ENCODE measurements around the gene OBSL1.
A peak's percentile ranks its signal among the peaks of the same experiment; 100 is the strongest.

OBSL1 gene

DNA sequence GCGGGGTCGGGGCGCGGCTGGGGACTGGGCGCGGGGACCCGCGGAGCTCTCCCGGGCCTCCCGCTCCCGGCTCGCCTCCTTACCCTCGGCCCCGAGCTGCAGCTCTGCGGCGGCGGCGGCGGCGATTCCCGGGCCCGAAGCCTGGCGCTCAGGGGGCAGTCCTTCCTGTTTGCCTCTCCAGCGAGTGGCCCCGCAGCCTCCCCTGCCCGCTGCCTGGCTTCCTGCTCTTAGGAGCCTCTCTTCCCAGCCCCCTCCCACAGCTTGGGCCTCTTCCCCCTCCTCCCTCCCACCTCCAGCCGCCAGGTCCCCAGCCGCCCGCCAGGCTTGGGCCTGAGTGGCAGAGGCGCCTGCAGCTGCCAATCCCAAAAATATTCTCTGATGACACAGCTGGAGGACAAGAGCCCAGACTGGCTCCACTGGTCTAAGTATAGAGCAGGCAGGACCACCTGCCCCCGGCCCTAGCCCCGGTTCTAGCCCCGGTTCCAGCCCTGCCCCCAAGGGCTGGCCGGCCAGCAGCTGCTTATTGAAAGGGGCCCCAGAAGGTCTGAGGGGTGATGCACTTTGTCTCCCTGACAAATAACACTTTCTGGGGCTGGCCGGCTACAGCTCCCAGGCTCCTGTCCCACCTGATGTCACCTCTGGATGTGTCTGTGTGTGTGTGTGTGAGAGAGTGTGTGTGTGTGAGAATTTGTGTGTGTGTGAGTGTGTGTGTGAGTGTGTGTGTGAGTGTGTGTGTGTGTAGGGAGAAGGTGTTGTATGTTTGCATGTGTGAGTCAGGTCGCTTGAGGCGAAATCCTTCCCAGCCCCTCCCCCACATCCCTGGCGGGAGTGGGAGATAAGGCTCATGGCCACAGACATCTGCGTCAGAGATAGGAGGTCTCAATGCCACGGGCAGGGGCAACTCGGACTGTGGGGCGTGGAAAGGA lies at the start of gene OBSL1:
Gene OBSL1 (minus strand): TSS at position 229 of the 926 bp plus-strand sequence. CDS start 307 bp downstream, outside the sequence.
- peak; percentile 18 to 21 for DNase-seq

DNA sequence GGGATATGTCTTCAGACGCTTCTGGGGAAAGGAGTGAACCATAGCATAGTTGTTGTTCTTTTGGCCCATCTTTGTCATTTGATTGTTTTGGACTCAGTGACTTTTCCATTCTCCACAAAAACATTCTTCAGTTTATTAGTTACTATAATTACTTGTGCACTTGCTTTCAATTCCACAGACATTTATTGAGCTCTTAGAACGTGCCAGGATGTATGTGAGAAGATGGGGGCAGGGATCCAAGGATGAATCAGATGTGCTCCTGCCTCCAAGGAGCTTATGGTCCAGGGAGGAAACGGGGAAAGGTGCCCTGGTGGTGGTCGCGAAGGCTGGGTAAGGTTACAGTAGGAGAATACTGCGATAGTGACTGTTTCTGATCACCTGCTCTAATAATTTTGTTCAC lies 49.2 kb upstream of the OBSL1 start:
- DNase-seq, result no peak

DNA sequence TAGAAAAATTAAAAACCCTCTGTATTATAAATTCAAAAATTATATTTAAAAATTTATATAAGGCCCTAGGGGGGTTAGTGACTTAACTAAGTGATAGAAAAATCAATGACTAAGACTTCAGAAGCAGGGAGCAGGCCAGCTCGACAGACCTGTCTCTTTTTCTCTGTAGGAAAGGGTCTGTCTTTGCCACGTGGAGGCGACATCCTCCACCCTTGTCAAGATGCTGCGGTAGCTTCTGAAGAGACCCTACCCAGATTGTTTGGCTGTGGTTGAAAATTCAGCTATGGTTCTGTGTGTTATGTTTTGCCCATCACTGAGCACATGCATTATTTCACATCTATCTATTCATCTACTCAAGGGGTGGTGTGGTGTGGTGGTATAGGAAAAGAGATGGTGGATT lies 47.9 kb upstream of the OBSL1 start:
- DNase-seq, result no peak

DNA sequence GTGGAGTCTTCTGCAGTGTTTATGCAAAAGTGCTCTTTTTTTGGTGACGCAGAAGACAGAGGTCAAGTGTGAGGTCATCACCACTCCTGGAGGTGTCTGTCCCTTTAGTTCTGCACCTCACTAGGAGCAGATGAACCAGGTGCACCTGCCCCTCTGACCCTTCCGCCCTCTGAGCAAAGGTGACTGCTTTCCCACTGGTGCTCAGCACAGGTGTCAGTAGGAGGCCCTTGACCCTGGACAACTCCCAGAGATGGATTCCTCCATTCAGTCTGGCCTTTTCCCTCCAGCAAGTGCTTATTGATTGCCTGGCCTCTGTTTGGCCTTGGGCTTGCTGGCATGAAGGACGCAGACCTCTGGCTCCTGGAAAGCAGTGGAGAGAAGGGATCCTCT lies 47.4 kb upstream of the OBSL1 start:
- no peak for DNase-seq

DNA sequence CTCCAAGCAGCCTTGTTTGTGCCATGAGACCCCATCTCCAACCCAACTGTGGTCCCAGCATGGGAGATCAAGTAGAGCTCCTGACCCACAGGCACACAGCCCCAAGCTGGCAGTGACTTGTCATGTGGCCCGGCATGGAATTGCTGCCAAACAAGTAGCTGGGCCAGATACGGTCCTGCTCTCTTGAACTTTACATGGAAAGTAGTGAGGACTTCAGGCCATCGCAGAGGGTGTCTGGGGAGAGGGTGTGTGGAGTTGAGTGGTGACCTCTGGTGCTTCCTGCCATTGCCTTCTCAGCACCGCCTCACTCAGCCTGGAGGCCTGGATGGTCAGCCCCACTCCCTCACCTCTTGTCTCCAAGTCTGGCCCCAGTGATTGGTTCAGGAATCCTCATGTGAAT lies 45.2 kb upstream of the OBSL1 start:
- DNase-seq, result no peak

DNA sequence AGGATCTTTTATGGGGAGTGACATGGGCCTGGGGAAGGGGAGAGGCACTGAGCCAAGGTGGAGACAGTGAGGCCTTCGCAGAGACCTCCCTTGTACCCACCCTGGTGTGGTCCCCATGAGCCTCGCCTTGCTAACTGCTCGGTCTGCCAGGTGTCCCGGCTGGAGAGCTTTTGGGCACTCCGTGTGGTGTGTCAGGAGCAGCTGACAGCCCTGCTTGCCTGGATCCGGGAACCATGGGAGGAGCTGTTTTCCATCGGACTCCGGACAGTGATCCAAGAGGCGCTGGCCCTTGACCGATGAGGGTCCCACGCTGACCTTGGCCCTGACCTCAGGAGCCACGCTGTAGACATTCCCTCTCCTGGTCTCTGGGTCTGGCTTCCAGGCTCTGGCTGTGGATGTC lies 44.6 kb upstream of the OBSL1 start:
- no peak for DNase-seq

DNA sequence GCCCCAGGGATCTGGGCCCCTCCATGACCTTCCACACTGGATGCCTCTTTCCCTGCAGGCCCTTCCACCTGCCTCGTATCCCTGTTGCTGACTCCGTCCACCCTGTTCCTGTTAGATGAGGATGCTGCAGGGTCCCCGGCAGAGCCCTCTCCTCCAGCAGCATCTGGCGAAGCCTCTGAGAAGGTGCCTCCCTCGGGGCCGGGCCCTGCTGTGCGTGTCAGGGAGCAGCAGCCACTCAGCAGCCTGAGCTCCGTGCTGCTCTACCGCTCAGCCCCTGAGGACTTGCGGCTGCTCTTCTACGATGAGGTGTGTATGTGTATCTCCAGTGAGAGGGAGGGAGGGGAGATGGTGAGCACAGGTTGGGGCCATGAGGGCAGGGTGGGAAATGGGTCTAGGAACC lies 43.7 kb upstream of the OBSL1 start:
- no peak for DNase-seq

DNA sequence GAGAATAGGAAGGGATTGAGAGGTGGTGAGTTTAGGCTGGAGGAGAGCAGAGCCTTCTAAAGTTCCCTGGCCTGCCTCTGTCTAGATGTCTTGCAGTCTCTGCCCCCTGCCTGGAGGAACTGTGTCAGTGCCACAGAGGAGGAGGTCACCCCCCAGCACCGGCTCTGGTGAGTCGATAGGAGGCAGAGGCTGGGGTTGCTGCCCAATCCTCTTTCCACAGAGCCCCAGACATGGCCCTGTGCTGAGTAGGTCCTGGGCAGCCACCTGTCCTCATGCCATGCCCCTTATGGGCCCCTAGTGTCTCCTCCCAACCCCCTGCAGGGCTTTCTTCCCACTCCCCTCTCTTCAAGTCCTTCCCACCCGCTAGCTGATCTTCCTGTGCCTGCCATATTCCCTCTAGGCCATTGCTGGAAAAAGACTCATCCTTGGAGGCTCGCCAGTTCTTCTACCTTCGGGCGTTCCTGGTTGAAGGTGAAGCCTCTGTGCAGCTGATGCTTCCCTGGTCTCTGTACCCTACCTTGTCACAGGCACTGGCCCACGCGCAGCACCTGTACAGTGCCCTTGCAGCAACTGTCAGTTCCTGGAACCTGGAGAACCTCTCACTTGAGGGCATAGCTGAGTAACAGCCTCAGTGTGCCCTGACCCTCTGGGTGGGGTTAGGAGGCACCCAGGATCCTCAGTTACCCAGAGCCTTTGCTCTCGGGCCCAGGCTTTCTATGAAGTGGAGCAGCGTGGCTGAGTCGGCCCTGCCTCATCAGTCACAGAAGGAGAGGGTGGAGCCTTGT lies 42.9 kb upstream of the OBSL1 start:
- no peak for DNase-seq

DNA sequence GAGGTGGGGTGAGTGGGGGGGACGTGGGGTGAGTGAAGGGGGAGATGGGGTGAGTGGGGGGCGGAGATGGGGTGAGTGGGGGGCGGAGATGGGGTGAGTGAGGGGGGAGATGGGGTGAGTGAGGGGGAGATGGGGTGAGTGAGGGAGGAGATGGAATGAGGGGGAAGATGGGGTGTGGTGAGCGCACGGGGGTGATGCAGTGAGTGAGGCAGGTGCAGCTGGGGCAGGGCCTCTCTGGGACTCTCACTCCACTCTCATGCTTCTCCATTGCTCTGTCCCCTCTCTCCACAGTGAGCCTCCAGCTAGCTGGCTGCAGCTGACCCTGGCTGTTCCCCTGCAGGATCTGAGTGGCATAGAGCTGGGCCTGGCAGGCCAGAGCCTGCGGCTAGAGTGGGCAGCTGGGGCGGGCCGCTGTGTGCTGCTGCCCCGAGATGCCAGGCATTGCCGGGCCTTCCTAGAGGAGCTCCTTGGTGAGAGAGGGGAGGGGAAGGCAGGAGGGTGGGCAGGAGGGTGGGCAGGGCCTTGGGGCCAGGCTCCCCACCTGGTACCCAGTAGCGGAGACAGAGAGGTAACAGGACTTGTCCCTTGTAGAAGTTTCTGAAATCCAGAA lies 42.2 kb upstream of the OBSL1 start:
- DNase-seq, result no peak

DNA sequence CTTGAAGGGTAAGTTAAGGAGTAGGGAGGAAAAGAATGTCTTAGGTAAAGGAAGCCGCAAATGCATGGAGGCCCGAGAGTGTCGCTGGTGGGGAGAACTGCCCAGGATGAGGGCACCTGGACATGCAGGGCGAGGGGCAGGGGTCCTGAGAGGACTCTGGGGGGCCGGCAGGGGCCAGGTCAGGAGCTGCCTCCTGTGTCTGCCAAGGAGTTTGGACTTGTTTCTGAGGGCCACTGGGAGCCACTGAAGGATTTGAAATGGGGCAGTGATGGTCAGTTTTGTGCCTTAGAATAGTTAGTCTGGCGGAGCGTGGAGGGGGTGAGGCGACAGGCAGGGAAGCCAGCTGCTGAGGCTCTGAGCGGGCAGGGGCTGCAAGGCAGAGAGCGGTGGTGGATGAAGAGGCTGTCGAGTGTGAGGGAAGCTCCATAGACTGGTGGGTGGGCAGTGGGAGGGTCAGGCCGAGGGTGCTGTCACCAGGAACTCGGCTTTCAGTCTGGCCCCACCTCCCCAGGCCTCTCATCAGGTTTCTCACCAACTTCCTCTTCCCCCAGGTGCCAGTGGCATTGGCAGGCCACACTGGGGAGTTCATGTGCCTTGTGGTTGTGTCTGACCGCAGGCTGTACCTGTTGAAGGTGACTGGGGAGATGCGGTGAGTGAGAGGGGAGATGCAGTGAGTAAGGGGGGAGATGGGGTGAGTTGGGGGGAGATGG lies 41.4 kb upstream of the OBSL1 start:
- DNase-seq, result no peak

DNA sequence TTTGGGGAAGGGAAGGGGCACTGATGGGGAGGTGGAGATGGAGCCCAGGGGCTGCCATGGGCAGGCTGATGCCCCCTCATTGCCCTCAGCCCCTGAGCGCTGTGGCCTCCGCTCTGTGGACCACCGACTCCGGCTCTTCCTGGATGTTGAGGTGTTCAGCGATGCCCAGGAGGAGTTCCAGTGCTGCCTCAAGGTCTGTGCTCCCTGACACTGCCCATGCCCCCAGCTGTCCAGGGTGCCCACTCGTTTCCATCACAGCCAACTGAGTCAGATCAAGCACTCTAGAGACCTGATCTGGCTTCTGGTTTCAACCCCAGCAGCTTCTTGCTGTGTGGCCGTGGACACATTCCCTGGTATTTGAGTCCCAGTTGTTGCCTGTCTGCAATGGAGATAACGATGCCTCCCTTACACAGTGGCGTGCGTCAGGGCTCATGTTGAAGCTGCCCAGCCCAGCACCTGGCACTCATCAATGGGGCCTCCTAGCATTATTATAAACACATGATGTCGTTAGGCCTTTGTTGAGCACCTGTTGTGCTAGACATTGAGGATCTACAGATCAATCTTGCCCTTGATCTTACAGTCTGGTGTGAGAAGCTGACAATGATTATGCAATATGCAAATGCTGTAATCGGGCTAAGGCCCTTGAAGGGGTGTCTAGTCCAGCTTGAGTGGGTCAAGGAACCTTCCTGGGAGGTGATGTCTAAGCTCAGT lies 40.7 kb upstream of the OBSL1 start:
- DNase-seq, result no peak

DNA sequence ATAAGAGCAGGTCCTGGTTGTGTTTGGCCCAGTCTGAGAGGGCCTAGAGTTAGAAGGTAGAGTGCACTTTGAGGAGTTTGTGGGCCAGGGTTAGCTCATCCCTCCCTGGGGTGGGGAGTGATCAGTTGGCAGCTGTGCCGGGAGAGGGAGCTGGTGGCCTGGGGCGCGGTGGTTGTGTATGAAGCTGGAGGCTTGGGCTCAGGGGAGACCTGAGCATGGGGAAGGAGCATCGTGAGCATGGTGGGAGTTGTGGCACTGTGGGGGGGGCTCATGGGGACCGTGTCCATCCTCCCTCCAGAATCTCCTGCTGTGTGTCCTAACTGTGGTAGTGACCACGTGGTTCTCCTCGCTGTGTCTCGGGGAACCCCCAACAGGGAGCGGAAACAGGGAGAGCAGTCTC lies 40.0 kb upstream of the OBSL1 start:
- DNase-seq, result no peak

DNA sequence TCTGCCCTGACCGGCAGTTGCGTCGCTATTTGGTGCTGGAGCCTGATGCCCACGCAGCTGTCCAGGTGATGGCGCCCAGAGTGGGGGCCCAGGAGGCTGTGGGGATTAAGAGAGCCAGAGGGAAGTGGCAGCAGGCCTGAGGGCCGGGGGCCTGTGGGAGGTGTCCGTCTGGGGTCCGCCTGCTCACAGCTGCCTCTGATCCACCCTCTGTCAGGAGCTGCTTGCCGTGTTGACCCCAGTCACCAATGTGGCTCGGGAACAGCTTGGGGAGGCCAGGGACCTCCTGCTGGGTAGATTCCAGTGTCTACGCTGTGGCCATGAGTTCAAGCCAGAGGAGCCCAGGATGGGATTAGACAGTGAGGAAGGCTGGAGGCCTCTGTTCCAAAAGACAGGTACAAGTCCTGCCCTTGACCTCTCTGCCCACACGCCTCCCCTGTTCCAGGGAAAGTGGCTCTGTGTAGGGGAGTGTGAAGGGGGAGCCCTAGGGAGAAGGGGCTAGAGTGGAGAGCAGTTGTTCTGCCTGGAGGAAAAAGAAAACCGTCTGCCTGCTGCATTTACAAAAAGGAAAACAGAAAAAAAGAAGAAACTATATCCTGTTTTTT lies 37.9 kb upstream of the OBSL1 start:
- DNase-seq, result no peak

DNA sequence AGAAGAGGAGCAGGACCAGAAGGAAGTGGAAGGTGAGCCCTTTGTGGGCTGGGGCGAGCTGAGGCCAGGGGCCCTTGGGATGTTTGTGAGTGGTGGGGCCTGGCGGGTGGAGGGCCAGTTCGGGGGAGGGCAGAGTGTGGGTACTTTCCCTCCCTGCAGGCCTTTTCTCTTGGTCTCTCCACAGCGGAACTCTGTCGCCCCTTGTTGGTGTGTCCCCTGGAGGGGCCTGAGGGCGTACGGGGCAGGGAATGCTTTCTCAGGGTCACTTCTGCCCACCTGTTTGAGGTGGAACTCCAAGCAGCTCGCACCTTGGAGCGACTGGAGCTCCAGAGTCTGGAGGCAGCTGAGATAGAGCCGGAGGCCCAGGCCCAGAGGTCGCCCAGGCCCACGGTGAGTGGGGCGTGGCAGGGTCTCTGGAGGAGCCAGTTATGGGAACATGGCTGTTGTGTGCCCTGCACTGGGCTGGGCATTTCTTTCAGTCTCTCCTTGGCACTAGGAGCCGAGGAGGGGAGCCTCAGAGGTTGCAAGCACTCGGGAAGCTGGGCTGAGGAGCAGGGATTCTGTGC lies 37.1 kb upstream of the OBSL1 start:
- no peak for DNase-seq

DNA sequence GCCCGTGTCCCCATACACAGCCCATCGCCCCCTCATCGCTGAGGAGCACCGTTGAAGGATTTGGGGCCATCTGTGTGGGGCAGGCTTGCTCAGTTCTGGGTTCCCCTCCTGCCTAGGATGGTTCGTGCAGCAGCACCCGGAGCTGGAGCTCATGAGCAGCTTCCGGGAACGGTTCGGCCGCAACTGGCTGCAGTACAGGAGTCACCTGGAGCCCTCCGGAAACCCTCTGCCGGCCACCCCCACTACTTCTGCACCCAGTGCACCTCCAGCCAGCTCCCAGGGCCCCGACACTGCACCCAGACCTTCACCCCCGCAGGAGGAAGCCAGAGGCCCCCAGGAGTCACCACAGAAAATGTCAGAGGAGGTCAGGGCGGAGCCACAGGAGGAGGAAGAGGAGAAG lies 36.6 kb upstream of the OBSL1 start:
- no peak for DNase-seq

DNA sequence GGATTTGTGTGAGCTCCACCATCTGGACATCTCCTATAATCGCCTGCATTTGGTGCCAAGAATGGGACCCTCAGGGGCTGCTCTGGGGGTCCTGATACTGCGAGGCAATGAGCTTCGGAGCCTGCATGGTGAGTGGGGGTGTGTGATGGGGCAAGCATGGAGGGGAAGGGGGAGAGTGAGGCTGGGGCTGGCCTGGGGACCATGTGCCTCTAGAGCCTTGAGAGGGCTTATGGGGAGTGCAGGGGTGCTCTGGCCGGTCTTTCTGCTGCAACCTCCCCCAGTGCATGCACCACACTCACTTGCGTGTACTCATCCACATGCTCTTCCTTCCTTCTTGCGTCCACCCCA lies 34.2 kb upstream of the OBSL1 start:
- DNase-seq, result no peak

DNA sequence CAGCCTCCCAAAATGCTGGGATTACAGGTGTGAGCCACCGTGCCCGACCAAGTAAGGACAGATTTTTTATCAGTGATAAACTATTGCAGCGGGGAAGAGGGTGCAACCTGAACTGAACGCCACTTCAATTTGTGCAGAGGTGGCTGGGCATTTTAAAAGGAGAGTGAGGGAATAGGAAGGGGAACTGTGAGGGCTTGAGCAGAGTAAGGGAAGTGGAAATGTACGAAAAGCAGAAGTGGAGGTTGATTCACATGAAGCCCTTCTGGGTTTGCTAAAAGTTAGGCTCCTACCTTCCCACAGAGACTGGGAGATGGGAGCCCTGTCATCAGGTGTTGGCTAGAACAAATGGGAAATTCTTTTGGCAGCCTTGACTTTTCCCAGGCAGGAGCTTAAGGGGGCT lies 32.4 kb upstream of the OBSL1 start:
- DNase-seq, result no peak

DNA sequence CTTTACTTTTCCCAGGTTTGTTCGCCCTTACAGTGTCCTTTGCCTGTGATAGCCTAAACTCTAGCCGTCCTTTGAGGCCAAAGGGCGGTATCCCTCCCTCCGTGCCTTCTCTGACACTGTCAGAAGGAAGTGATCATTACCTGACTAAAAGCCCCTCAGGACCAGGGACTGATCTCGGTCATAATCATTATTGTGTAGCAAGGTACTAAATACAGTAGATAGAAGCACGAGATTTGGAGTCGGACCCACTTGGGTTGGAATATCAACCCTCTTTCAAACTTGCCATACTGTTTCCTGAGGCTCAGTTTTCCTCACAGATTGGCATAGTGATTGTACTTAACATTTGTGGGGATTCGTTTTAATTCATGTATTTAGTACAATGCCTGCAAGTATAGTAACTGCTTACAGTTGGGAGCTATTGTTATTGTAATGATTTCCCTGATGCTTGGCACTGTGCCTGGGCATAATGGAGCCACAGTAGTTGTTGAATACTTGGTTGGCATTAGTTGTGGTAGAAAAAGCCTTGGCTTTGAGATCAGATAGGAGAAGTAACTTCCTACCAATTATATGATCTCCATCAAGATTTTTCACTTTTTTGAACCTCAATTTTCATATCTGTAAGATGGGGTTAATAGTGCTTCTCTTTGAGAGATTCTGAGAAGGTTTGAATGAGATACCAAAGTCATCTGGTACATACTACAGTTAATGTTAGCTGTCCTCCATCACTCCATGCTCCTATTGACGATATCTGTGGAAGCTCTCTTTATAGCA lies 27.2 kb upstream of the OBSL1 start:
- no peak for DNase-seq

DNA sequence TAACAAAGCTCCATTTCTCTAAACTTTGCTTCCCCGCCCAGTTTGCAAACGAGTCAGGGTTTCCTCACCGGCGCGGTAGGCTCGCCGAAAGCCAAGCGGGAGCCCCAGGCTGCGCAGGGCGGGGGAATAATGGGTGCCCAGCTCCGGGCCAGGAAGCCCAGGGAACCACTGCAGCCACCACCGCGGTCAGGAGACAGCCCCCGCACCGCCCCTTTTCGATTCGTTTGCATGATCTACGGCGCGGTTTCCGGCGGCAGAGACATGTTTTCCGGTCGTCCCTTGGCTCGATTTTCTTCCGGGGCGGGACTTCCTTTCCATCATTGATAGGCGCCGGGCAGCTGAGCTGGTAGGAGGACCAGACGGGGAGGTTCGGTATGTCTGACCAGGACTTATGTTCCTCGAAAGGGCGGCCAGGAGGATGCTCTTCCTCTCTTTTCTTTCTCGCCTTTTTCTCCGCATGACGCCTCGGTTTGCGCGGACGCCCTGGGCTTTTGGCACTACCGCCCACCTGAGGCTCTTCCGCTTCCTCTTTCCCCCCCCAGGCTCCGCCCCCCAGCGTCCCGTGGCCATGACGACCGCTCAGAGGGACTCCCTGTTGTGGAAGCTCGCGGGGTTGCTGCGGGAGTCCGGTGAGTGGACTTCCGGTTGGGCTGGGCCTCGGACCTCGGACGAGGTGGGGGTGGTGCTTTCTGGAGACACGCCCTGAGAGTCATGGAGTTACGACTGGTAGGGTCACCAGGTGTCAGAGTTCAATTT lies 26.4 kb upstream of the OBSL1 start, which contains the start of gene STK11IP:
Gene STK11IP (plus strand): TSS at position 306 of the 756 bp plus-strand sequence. CDS start 263 bp downstream, at position 569.
- DNase-seq, result peak; percentile 94 to 96

All from activated CD4-positive, alpha-beta T cell treated with anti-CD3 and anti-CD28 coated beads, Interleukin-2, amount 50 U/mL, for 48 hours (primary cell).